Measurements from ENCODE around the gene HS3ST3B1. TPM values are rescaled to one million over a fixed set of nuclear protein-coding genes. Genes with fewer than 3 reads are reported as not detected.
A peak's percentile ranks its signal among the peaks of the same experiment; 100 is the strongest.

HS3ST3B1 gene
- total RNA-seq, 1 experiment from 2014 or later, result 0.33 TPM

GRCh38 chr17:14296166-14296910, 4.5 kb upstream of the HS3ST3B1 start:
- no peak for TF ChIP-seq CTCF (conservative IDR thresholded peaks at IDR 0.05; ENCODE audit: low read depth, low read length)
- TF ChIP-seq EZH2phosphoT487 (IDR thresholded peaks at IDR 0.05; ENCODE audit: borderline replicate concordance, low read length), result no peak
- no peak for TF ChIP-seq EZH2 (IDR thresholded peaks at IDR 0.05; ENCODE audit: low read length, unreplicated experiment)
- Histone ChIP-seq H3K79me2 (ENCODE audit: low read length) (no peaks in the 10 kb centered on the region), H3K4me2 (ENCODE audit: low read length) (no peak overlapping the region), H3K4me3 (ENCODE audit: low read length) (no peak overlapping the region), H3K9me3 (ENCODE audit: low read length) (no peaks in the 10 kb centered on the region), H3K27ac (ENCODE audit: low read length) (no peak overlapping the region), H3K9ac (ENCODE audit: low read length) (no peak overlapping the region), H3K9me2 (replicated peaks; ENCODE audit: low read length) (no peaks in the 10 kb centered on the region), H3K4me1 (ENCODE audit: insufficient read depth, low read length) (peaks cover 20% of the 10 kb centered on the region), H2AFZ (ENCODE audit: low read length) (no peak overlapping the region), H3F3A (ENCODE audit: low read length, unreplicated experiment) (no peaks in the 10 kb centered on the region), H3K36me3 (ENCODE audit: low read depth, low read length) (no peaks in the 10 kb centered on the region), H3K27me3 (ENCODE audit: low read length) (peaks cover 76% of the 10 kb centered on the region), H4K20me1 (ENCODE audit: low read length) (no peaks in the 10 kb centered on the region)
- no TSS peak for BruUV-seq (replicated peaks)
- intact Hi-C loops (cut with micrococcal nuclease), result no loop called here
- no peak for ATAC-seq
- CTCF ChIA-PET, result no interaction called here
- DNase-seq, result no peak
- POLR2A ChIA-PET (ENCODE audit: unreplicated experiment), result no interaction called here

GRCh38 chr17:14297161-14297851, 3.6 kb upstream of the HS3ST3B1 start:
- H3K9me2 ChIP-seq (replicated peaks; ENCODE audit: low read length), result no peaks in the 10 kb centered on the region
- TF ChIP-seq EZH2phosphoT487 (IDR thresholded peaks at IDR 0.05; ENCODE audit: borderline replicate concordance, low read length) (0 out of 2 replicates have a peak, but pooled peaks have one; percentile 18), CTCF (conservative IDR thresholded peaks at IDR 0.05; ENCODE audit: low read depth, low read length) (peak; percentile 46; the same call in 1 of the 2 replicates), EZH2 (IDR thresholded peaks at IDR 0.05; ENCODE audit: low read length, unreplicated experiment) (peak; percentile 84)
- peak overlapping the region; percentile 86 for H3K4me2 ChIP-seq (ENCODE audit: low read length)
- H3K9me3 ChIP-seq (ENCODE audit: low read length), result no peaks in the 10 kb centered on the region
- CTCF ChIA-PET, result no interaction called here
- H3K4me1 ChIP-seq (ENCODE audit: insufficient read depth, low read length), result peaks cover 29% of the 10 kb centered on the region
- H3F3A ChIP-seq (ENCODE audit: low read length, unreplicated experiment), result no peaks in the 10 kb centered on the region
- intact Hi-C loops (cut with micrococcal nuclease), result no loop called here
- H2AFZ ChIP-seq (ENCODE audit: low read length), result peak overlapping the region; percentile 70
- ATAC-seq (no peak), DNase-seq (peak; percentile 34)
- no peak overlapping the region for H3K9ac ChIP-seq (ENCODE audit: low read length)
- no peaks in the 10 kb centered on the region for H3K79me2 ChIP-seq (ENCODE audit: low read length)
- H4K20me1 ChIP-seq (ENCODE audit: low read length), result no peaks in the 10 kb centered on the region
- H3K27ac ChIP-seq (ENCODE audit: low read length), result no peak overlapping the region
- no TSS peak for BruUV-seq (replicated peaks)
- H3K4me3 ChIP-seq (ENCODE audit: low read length), result peak overlapping the region; percentile 64
- POLR2A ChIA-PET (ENCODE audit: unreplicated experiment), result no interaction called here
- H3K27me3 ChIP-seq (ENCODE audit: low read length), result peaks cover 85% of the 10 kb centered on the region
- H3K36me3 ChIP-seq (ENCODE audit: low read depth, low read length), result no peaks in the 10 kb centered on the region
